CD4-positive, alpha-beta T cell treated with Interleukin-12 subunit alpha and Interleukin-12 subunit beta, for 1 hour (primary cell): Measurements from ENCODE around the gene ELFN1.

Experiments used
- DNase-seq: peaks from one replicate; pipeline ENCODE4 v3.0.0-alpha.2; 2020

ELFN1 gene

GRCh38 chr7:1669954-1670893 is at the start of gene ELFN1:
Gene ELFN1 (plus strand): TSS chr7:1670277. CDS start chr7:1744597, 74,320 bp downstream.
- no peak for DNase-seq

- DNase-seq = no peak
Measured at GRCh38 chr7:1620835-1621234, 49.2 kb upstream of the ELFN1 start.

- no peak for DNase-seq
Measured at GRCh38 chr7:1621718-1622117, 48.4 kb upstream of the ELFN1 start.

- DNase-seq = no peak
Measured at GRCh38 chr7:1622441-1622840, 47.6 kb upstream of the ELFN1 start.

- no peak for DNase-seq
Measured at GRCh38 chr7:1623810-1624209, 46.3 kb upstream of the ELFN1 start.

- no peak for DNase-seq
Measured at GRCh38 chr7:1624999-1625927, 44.8 kb upstream of the ELFN1 start.

- no peak for DNase-seq
Measured at GRCh38 chr7:1626769-1627168, 43.3 kb upstream of the ELFN1 start.

- no peak for DNase-seq
Measured at GRCh38 chr7:1630700-1631336, 39.3 kb upstream of the ELFN1 start.

GRCh38 chr7:1631678-1632077 is 38.4 kb upstream of the ELFN1 start:
- no peak for DNase-seq

GRCh38 chr7:1632506-1632905 is 37.6 kb upstream of the ELFN1 start:
- DNase-seq = no peak

- DNase-seq = no peak
Measured at GRCh38 chr7:1632916-1633785, 36.9 kb upstream of the ELFN1 start.

- no peak for DNase-seq
Measured at GRCh38 chr7:1635401-1635800, 34.7 kb upstream of the ELFN1 start.

GRCh38 chr7:1637155-1637554 is 32.9 kb upstream of the ELFN1 start:
- DNase-seq = no peak

- no peak for DNase-seq
Measured at GRCh38 chr7:1638215-1638661, 31.8 kb upstream of the ELFN1 start.

- no peak for DNase-seq
Measured at GRCh38 chr7:1639071-1639470, 31.0 kb upstream of the ELFN1 start.

- no peak for DNase-seq
Measured at GRCh38 chr7:1639532-1640175, 30.4 kb upstream of the ELFN1 start.

- no peak for DNase-seq
Measured at GRCh38 chr7:1640376-1641172, 29.5 kb upstream of the ELFN1 start.

GRCh38 chr7:1641173-1641572 is 28.9 kb upstream of the ELFN1 start:
- DNase-seq = no peak

GRCh38 chr7:1641661-1642260 is 28.3 kb upstream of the ELFN1 start:
- DNase-seq = no peak

- no peak for DNase-seq
Measured at GRCh38 chr7:1642291-1642731, 27.8 kb upstream of the ELFN1 start.
